Lung microvascular endothelial cell (primary cell): ENCODE measurements around the gene B4GALT2. TPM values are rescaled to one million over a fixed set of nuclear protein-coding genes. Genes with fewer than 3 reads are reported as not detected.

Source experiments
- DNase-seq, 2 donors: peaks; one replicate each; pipeline versions ENCODE4 v3.0.0 to v3.0.0-alpha.2; 2010; ENCODE audit warnings: low read depth in 2 of 2
- total RNA-seq: library from RNA; depleted of rRNA; stranded (reverse); fragments of >200 nt; gene quantifications from 2 replicates; pipeline ENCODE4 v1.2.1, GENCODE V29; 2014

The B4GALT2 gene
- total RNA-seq, 1 donor from 2014 or later = 41.9 TPM

- no peak for DNase-seq
Measured at GRCh38 chr1:44002165-44002564, 23.2 kb downstream of the B4GALT2 start.

DNA sequence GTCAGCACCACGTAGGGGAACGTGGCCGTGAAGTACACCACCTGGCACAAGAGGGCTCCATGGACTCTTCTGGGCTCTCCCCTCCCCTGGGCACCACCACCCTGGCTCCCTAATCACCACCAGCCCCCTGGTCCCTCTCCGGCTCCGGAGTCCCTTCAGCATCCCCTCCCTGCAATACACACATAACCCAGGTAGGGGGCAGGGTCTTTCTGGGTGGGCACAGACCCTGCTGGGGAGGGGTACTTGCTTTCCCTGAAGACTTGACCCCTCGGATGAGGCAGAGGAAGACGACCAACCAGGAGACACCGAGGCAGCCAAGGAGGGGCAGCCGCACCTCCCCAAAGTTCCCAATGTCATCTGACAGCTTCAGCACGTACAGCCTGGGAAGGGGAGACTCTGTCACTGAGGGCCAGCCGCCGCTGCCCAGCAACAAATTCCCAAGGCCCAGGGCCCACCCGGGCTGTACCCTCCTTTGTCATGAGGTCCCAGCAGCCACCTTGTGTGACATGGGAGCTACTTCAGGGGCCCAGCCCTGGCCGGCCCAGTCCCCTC, 23.7 kb downstream of the B4GALT2 start:
- no peak for DNase-seq

- DNase-seq = no peak
Measured at GRCh38 chr1:44008259-44008658, 29.2 kb downstream of the B4GALT2 start.

DNA sequence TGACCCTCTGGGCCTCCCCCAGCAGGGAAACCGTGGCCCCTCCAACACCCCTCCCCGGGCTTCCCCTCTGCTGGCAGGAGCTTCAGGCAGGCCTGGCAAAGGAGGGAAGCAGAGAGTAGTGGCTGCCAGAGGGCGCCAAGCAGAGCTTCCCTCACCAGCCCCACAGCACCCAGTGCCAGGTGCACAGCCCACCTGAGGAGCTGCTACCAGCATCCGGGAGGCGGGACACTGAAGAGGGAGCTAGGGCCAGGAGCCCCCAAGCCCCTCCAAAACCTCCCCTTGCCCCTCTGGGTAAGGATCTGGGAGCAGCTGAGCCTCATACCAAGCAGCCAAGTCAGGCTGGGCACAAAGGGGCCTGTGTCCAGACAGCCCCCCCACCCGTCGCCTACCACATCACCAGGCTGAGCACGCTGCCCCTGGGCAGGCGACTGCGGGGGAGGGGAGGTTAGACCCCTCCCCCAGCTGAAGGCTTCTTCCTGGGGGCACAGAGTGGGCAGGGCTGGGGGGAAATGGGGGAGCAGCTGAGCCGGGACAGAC, 32.0 kb downstream of the B4GALT2 start:
- no peak for DNase-seq

DNA sequence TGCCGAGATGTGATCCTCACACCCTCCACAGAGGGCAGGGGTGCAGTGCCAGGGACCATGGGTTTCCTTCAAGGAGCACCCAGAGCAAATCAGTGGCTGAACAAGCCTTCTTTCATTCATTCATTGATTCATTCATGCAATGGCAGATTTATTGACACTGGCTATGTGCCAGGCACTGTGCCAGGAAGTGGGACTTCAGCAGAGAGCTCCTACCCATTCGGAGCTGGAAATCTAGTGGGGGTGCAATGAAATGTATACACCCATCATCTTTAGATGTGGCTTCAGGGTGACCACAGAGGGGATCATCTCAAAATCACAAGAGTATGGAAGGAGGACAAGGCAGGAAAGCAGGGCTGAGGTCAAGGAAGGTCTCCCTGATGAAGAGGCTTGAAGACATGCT, 33.4 kb downstream of the B4GALT2 start:
- DNase-seq = peak in 1 of 2 donors; percentile 23

DNA sequence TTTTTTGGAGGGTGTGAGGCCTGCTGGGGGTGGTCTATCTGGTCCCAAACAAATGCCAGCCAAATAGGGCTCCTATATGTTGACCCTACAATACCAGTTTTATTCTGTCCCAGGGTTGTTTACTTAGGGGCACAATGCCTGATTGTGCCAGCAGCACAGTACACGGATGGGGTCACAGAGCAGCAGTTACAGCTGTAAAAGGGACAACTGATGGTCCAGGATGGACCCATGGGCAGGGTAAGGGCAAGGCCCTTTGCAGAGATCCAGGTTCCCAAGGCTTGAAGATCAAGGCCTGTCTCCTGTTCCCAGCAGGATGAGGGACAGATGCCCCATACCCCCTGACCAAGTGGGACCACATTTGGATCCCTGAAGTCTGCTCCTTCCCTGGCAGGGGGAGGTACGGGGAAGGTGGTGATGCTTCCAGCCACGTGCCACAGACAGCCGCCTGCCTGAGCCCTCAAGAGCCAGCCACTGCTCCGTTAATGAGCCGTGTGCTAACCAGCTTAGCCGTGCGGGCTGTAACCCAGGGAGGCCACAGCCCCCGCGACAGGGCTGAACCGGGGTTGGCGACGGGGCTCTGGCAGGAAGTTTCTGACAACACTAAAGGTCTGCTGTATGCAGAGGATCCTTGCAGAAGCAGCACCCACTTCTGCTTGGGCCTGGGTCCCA, 34.1 kb downstream of the B4GALT2 start:
- no peak for DNase-seq

DNA sequence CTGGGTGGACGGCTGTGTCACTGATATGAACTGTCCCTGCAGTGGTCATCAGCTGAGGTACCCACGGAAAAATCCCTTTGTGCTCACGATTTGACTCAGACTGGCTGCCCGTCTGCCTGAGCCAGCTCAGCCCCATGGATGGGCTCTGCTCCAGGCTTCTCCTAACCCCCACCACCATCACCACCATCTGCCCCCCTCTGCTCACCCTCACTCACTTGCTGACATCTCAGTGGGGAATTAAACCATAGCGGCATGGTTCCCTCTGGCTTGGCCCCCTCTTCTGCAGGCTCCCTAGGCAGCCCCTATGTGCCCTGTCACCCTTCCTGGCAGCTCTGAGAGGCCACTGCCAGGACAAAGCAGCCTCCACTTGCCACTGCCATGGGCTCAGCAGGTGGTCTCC, 34.9 kb downstream of the B4GALT2 start:
- no peak for DNase-seq

- no peak for DNase-seq
Measured at GRCh38 chr1:44014365-44015104, 35.5 kb downstream of the B4GALT2 start.

DNA sequence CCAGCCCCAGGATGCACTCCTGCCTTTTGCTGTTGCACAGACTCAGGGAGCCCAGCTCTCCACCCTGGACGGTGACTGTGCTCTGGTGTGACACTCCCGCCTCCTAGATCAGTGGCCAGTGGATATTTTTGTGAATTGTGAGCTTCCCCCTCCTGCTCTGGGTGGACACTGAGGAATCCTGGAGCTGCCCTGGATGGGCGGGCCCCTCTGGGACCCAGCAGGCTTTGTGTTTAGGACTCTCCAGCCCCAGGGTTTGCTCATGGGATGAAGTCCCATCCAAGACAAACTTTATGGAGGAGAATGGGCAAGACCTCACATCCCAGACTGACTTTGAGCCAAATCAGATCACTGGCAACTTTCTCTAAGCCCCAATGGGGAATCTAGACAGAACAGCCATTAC, 36.2 kb downstream of the B4GALT2 start:
- no peak for DNase-seq

DNA sequence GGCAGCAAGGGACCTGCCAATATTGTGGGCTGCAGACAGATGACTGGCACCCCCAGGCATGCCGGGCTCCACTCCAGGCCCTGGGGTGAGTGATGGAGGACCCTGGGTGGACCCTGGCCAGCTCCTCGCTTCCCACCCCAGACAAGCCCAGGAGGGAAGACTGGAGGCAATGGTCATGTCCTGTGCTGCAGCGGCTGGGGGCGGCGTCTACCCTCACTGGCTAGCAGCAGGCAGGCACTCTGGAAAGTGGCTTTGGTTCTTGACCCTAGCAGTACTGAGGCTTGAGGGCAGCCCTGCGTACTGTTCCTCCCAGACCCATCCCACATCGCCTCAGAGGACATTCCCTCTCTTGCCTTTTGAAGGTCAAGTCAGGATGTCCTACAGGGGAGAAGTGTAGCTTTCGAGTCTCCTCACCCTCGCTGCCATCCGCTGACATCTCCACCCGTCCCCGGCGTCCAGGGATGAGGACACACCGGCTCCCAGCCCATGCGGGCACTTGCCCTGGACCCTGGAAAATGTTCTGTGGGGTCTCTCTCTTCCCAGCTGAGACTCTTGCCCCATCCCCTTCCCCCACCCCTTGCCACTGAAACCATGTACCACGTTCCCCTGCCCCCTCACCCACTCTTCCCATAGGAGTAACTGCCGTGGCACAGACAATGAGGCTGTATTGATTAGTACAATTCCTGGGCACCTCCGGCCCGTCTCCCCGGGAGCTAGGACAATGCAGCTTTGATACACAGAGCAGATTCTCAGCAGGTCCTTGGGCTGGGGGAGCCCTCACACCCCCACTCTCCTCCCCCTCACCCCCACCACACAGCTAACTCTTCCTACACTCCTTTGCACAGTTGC, 37.3 kb downstream of the B4GALT2 start:
- no peak for DNase-seq

DNA sequence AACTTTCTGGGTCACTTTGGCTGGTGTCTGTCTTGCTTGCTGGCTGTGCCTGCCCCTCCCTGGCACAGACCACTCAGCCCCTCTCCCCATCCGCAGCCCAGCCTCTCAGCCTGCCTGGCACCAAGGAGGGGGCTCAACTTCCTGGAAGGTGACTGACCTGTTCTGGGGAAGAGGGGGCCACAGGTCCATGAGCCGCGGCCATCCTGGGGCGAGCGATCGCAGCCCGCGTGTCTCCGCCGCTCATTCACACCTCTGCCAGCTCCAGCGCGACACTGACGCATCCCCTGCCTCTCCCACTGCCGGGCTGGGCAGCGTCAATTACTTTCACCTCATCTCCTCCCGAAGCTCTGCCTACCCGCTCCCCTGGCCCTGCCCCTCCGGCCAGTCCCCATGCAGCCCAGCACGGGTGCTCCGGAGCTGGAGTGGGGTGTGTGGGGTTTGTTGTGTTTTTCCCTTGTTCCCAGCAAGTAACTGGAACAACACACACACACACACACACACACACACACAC, 37.9 kb downstream of the B4GALT2 start:
- no peak for DNase-seq

DNA sequence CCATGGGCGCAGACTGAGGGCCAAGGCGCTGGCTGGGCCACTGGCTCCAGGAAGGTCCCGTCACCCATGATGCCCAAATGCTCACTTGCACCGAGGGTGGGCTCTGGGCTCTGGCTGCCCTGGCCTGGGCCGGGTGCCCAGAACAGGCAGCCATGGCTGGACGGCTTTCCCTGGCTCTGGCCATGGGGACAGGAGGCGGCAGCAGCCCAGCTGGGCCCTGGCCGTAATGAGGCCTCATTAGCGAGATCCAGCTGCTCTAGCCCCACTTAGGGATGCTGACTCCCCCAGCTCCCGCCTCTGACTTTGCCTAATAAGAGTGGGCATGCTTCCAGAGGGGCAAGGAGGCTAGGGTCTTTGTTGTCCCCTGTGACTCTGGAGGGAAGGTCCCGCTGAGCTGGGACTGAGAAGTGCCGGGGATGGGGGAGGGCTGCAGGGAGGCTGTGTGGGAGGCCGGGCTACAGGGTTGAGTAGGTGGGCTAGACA, 40.5 kb downstream of the B4GALT2 start:
- DNase-seq = no peak

GRCh38 chr1:44020464-44020863, 41.5 kb downstream of the B4GALT2 start:
- no peak for DNase-seq

DNA sequence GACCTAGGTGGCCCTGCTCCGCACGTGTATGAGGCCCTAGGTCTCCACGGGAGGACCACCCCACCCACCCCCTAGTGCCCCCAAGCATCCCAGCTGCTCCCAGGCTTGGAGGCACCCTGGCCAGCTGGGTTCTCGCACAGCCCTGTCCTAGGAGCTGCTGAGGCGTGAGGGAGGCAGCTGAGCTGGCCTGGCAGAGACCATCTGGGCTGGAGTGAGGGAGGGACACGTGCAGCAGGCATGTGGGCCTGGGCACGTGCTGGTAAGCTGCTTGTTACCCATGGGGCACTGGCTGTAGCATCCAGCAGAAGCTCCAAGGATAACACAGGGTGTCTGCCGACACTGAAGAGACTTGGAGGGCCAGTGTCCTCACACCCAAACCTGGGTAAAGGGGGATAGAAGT, 42.1 kb downstream of the B4GALT2 start:
- DNase-seq = no peak

- DNase-seq = no peak
Measured at GRCh38 chr1:44021581-44022321, 42.7 kb downstream of the B4GALT2 start.

GRCh38 chr1:44024031-44024902, 45.3 kb downstream of the B4GALT2 start:
- DNase-seq = no peak

- DNase-seq = no peak
Measured at GRCh38 chr1:44024903-44025525, 46.0 kb downstream of the B4GALT2 start.

DNA sequence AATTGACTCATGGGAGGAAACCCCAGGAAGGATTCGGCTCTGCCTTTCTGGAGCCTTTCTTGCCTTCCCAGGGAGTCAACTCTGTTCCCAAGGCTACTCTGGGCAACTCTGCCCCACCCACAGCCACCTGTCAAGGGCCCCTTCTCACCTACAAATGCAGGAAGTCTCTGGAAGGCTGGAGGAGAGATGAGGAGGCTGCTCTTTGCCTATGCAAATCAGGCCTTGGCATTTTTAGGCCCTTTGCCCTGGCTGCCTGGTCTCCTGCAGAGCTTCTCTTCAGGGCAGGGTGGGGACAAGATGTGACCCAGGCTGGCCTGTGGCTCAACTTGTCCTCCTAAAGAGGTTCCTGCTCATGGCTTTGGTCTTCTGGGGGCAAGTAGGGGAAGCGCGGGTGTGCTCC, 46.8 kb downstream of the B4GALT2 start:
- DNase-seq = no peak

DNA sequence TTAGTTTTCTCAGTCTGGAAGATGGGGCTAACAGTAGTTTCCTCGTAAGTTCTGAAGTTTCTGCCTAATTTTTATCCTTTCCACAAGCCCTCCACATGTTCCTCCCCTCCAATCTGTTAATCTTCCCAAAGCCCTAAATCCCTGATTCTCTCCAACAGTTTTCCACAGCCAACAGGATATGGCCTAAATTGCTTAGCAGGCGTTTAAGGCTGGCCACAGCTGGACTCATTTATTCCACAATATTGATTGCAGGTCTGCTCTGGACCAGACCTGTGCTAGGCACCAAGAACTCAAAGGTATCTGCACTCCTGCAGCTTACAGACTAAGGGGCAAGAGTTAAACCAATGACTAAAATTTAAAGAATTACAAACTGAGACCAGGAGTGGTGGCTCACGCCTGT, 48.3 kb downstream of the B4GALT2 start:
- no peak for DNase-seq
